K562 (cell line): ENCODE data around the gene SNUPN.
"Not testable (repeated sequence)": the region's sequence is repeated elsewhere in the genome, so short reads cannot be mapped to it uniquely, and the experiment has no call there.

ENCODE experiments used
- ARID3A ChIP-seq: IDR thresholded peaks from 2 replicates; pipeline ENCODE4 v1.6.1; 2012; ENCODE audit warnings: low read depth, low read length, improper control_type of control experiment, borderline replicate concordance
- CHD1 ChIP-seq: fragments of 200-600 bp; sonication (generic); IDR thresholded peaks from one replicate; pipeline ENCODE4 v1.6.1; 2012; ENCODE audit warnings: mild to moderate bottlenecking, moderate library complexity, low read length, inconsistent platforms
- EGR1 ChIP-seq: fragments of 450-650 bp; conservative IDR thresholded peaks from 2 replicates; pipeline ENCODE4 v1.6.1; 2017; ENCODE audit warnings: mild to moderate bottlenecking
- FOXK2 ChIP-seq, 2 experiments: fragments of 450-650 bp; IDR thresholded peaks in 1 of 2; conservative IDR thresholded peaks in 1 of 2; 2 replicates each; pipeline ENCODE4 v1.6.1; 2016; ENCODE audit warnings: low read depth in 2 of 2, mild to moderate bottlenecking in 1 of 2
- GATA2 ChIP-seq: sonication (generic); formaldehyde crosslinking; IDR thresholded peaks from 2 replicates; pipeline ENCODE4 v1.4.0; 2020; ENCODE audit warnings: mild to moderate bottlenecking, missing genetic modification reagents
- HBP1 ChIP-seq: fragments of 450-650 bp; formaldehyde crosslinking; IDR thresholded peaks from 2 replicates; pipeline ENCODE4 v1.4.0; 2022; ENCODE audit warnings: missing genetic modification characterization
- HDAC6 ChIP-seq: IDR thresholded peaks from 2 replicates; pipeline ENCODE4 v1.6.1; 2012; ENCODE audit warnings: low read depth, mild to moderate bottlenecking, control low read depth, inconsistent platforms, low read length, moderate library complexity
- PKNOX1 ChIP-seq: fragments of 450-650 bp; IDR thresholded peaks from 2 replicates; pipeline ENCODE4 v1.6.1; 2016
- TEAD1 ChIP-seq, 2 experiments: fragments of 450-650 bp in 1 of 2; sonication (generic) in 1 of 2; formaldehyde crosslinking; IDR thresholded peaks; 2 replicates each; pipeline versions ENCODE4 v1.4.0 to v1.8.0; 2020 to 2022; ENCODE audit warnings: mild to moderate bottlenecking in 2 of 2, missing genetic modification reagents in 1 of 2
- ZBTB34 ChIP-seq: fragments of 250-450 bp; sonication (Bioruptor Pico); IDR thresholded peaks from 2 replicates; pipeline ENCODE4 v1.8.0; 2021; ENCODE audit warnings: mild to moderate bottlenecking, moderate library complexity
- ZC3H4 ChIP-seq: sonication (generic); formaldehyde crosslinking; IDR thresholded peaks from 2 replicates; pipeline ENCODE4 v1.9.0; 2021; ENCODE audit warnings: missing genetic modification reagents, borderline replicate concordance
- ZFP36 ChIP-seq: fragments of 150-350 bp; IDR thresholded peaks from 2 replicates; pipeline ENCODE4 v1.6.1; 2018; ENCODE audit warnings: low read length, low read depth; ENCODE audit not compliant: partially characterized antibody
- ZNF75A ChIP-seq: fragments of 450-650 bp; formaldehyde crosslinking; IDR thresholded peaks from 2 replicates; pipeline ENCODE4 v1.4.0; 2020; ENCODE audit warnings: mild to moderate bottlenecking

- not testable (repeated sequence) for TF ChIP-seq FOXK2 (conservative IDR thresholded peaks at IDR 0.05 in 1 of 2, IDR thresholded peaks at IDR 0.05 in 1 of 2; ENCODE audit: low read depth in 2 of 2); HBP1 (CRISPR knock-in tag); PKNOX1; ZFP36; CHD1; ZNF75A (CRISPR knock-in tag); HDAC6; ZBTB34; ARID3A; TEAD1 (CRISPR knock-in tag; IDR thresholded peaks at IDR 0.05); EGR1; ZC3H4 (CRISPR knock-in tag); GATA2
Observed at GRCh38 chr15:75633922-75634321, 8.4 kb upstream of the SNUPN start.
